Thoracic aorta (tissue), 2 donors: ENCODE measurements around the gene LAPTM5. TPM values are rescaled to one million over a fixed set of nuclear protein-coding genes. Genes with fewer than 3 reads are reported as not detected.

Experiments used
- ATAC-seq: fragments of 150-250 bp; one replicate; pipeline ENCODE4 v1.8.0; 2017; ENCODE audit warnings: low read depth; ENCODE audit not compliant: insufficient number of reproducible peaks, low FRiP score
- DNase-seq: peaks from one replicate; pipeline ENCODE4 v3.0.0-alpha.2; 2020; ENCODE audit warnings: low spot score
- H3K27ac ChIP-seq, 2 donors: fragments of 200-600 bp; sonication (generic); 1 replicate in 1 of 2; 2 replicates in 1 of 2; pipeline ENCODE4 v1.5.1; 2016; ENCODE audit warnings: mild to moderate bottlenecking in 2 of 2, moderate library complexity in 2 of 2
- H3K27me3 ChIP-seq: fragments of 200-600 bp; sonication (generic); replicated peaks from 2 replicates; pipeline ENCODE4 v1.6.0; 2016; ENCODE audit warnings: mild to moderate bottlenecking; ENCODE audit not compliant: insufficient read depth
- H3K36me3 ChIP-seq: fragments of 200-600 bp; sonication (generic); one replicate; pipeline ENCODE4 v1.5.1; 2016
- H3K4me1 ChIP-seq, 2 donors: fragments of 200-600 bp; sonication (generic); 1 replicate in 1 of 2; 2 replicates in 1 of 2; pipeline versions ENCODE4 v1.5.1 to v1.6.0; 2016; ENCODE audit warnings: low read depth in 2 of 2, mild to moderate bottlenecking in 1 of 2; ENCODE audit not compliant: control insufficient read depth in 1 of 2
- H3K4me3 ChIP-seq: fragments of 200-600 bp; sonication (generic); 2 replicates; pipeline ENCODE4 v1.5.1; 2016; ENCODE audit warnings: mild to moderate bottlenecking
- H3K9me3 ChIP-seq: fragments of 200-600 bp; sonication (generic); 2 replicates; pipeline ENCODE4 v1.5.1; 2016
- CTCF ChIP-seq: fragments of 200-600 bp; sonication (generic); IDR thresholded peaks from one replicate; pipeline ENCODE4 v1.5.1; 2019; ENCODE audit warnings: antibody characterized with exemption
- total RNA-seq, 2 donors: library from RNA; depleted of rRNA; stranded (reverse); fragments of >200 nt; gene quantifications; one replicate each; pipeline versions ENCODE4 v1.1.0 to v1.2.3, GENCODE V29; 2016

Gene LAPTM5
- total RNA-seq, 2 donors from 2014 or later: 91.0 to 127 TPM

DNA sequence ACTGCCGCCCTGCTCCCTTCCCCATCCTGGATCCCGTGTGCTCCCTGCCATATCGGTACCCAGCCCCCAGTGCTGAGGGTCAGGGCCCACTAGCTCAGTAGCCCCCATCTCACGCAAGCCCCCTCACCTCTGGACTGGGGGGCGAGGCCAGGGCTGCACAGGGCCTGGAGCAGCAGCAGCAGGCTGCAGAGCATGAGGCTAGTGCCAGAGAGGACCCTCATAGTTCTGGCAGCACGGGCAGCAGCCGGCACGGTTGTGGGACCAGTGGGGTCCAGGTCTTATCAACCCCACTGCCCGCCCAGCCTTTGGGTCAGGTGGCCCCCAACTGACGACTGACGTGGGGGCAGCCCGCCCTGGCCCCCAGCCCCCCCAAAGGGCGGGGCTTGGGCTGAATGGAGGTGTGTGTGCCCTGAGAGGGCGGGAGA is 34.2 kb downstream of the LAPTM5 start, which contains the start of gene MATN1:
Gene MATN1, minus strand, starts transcription at position 255 of the 425 bp plus-strand sequence. Its CDS starts 34 bp downstream, at position 221.
- no peak for ATAC-seq

DNA sequence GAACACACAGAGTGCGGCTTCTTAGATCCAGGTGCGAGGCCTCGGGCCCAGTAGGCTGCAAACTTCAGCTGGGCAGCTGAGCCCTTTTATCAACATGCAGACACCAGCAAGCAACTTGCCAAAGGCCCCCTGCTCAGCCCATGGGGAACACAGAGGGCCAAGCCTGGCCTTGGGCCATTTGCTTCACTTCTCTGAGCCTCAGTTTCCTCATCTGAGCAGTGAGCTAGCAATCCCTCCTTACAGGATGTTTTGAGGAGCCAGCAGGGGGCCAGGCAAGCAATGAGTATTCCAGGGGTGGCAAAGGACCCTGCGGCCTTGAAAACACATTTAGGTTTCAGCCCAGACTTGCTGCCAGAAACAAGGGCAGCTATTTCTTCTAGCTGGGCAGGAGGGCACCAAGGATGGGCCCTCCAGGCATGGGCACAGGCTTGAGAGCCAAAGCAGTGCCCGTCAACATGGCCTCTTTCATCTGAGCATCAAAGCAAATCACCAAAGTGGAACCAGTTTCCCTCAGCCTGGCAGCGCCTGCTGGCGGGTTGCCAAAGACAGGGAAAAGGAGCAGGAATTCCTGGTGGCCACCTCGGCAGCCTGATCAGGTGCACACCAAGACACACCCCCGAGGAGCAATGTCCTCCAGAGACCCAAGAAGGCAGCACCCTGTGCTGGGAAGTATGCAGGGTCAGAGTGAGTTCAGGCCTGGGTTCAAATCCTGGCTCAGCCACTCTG is 35.6 kb downstream of the LAPTM5 start:
- Histone ChIP-seq H3K36me3 (no peaks in the 10 kb centered on the region), H3K27me3 (no peaks in the 10 kb centered on the region), H3K27ac (no peak overlapping the region), H3K4me3 (no peak overlapping the region), H3K4me1 (peaks cover 3 to 4% of the 10 kb centered on the region in 2 donors), H3K9me3 (no peaks in the 10 kb centered on the region)
- ATAC-seq: no peak
- no peak for TF ChIP-seq CTCF
- no peak for DNase-seq

More for the DNA sequence above, 34.2 kb downstream of the LAPTM5 start, which contains the start of gene MATN1:
- no peak within 1 kb of the TSS for H3K27ac ChIP-seq
- no peak for TF ChIP-seq CTCF
- no peaks in the 10 kb centered on the region for H3K27me3 ChIP-seq
- no peaks in the 10 kb centered on the region for H3K9me3 ChIP-seq
- peaks cover 3 to 4% of the 10 kb centered on the region in 2 donors for H3K4me1 ChIP-seq
- no peak within 1 kb of the TSS for H3K4me3 ChIP-seq
- H3K36me3 ChIP-seq: no peaks in the 10 kb centered on the region
- DNase-seq: no peak

GRCh38 chr1:30721341-30721793 is 36.2 kb downstream of the LAPTM5 start:
- TF ChIP-seq CTCF: no peak
- H3K4me1 ChIP-seq: peaks cover 3 to 4% of the 10 kb centered on the region in 2 donors
- no peak overlapping the region for H3K4me3 ChIP-seq
- no peaks in the 10 kb centered on the region for H3K27me3 ChIP-seq
- no peaks in the 10 kb centered on the region for H3K9me3 ChIP-seq
- ATAC-seq (no peak), DNase-seq (no peak)
- no peak overlapping the region for H3K27ac ChIP-seq
- no peaks in the 10 kb centered on the region for H3K36me3 ChIP-seq

DNA sequence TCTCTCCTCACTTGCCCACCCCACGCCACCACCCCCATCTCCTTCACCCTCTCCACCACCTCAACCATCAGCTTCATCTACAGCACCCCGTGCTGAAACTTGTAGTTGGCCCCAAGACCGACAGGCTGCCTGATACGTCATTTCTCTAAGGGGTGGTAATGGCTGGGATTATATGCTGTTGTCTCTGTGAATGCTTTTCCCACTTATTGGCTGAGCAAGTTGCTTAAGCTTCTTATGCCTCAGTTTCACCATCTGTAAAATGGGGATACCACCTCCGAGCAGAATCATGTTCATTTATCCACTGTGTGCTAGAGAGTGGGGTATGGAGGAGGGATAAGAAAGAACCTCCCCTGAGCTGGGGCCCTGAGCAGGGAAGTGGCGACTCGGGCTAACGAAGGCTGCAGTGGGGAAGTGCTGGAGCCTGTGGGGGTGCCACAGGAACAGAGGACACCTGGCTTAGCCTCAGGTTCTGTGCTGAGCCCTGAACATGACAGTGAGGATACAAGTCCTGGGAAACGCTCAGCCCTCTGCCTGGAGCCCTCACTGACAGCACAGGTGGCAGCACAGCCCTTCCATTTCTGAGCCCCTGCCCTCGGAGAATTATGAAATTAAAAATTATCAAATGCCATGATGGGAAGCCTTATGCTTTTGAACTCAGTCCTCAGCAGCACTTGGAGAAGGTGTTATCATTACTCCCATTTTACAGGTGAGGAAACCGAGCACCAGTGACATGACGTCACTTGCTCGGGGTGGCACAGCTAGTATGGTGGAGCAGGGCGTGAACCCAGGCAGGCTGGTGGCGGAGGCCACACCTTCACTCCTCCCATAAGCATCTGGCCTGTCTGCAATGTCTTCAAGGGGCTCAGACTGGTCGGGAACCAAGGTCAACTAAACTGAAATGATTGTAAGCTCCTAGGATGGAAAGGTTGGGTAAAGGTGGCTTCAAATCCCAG is 37.0 kb downstream of the LAPTM5 start:
- no peak for TF ChIP-seq CTCF
- no peak overlapping the region for H3K4me3 ChIP-seq
- DNase-seq (no peak), ATAC-seq (no peak)
- no peak overlapping the region for H3K27ac ChIP-seq
- no peaks in the 10 kb centered on the region for H3K9me3 ChIP-seq
- peaks cover 3 to 4% of the 10 kb centered on the region in 2 donors for H3K4me1 ChIP-seq
- H3K36me3 ChIP-seq: no peaks in the 10 kb centered on the region
- H3K27me3 ChIP-seq: no peaks in the 10 kb centered on the region
